ENCODE results near the gene FAM228A. TPM values are rescaled to one million over a fixed set of nuclear protein-coding genes. Genes with fewer than 3 reads are reported as not detected.

FAM228A gene
- polyA plus RNA-seq, 1 of the 3 experiments (the other 2 are of a cell fraction): 0.10 TPM

GRCh38 chr2:24209389-24210105, 34.7 kb downstream of the FAM228A start:
- ChIA-PET CTCF (interaction anchor here (0.8 kb wide), 1 partner anchor 11 kb away, joined by 3 read pairs; no protein-coding TSS in a partner anchor), POLR2A (no interaction called here)
- DNase-seq: no peak
- Histone ChIP-seq H3K9me3 (no peaks in the 10 kb centered on the region), H2AFZ (ENCODE audit: low read depth) (no peak overlapping the region), H3F3A (replicated peaks; ENCODE audit: insufficient read depth) (no peaks in the 10 kb centered on the region), H3K79me2 (ENCODE audit: insufficient read depth) (no peaks in the 10 kb centered on the region), H3K27ac (ENCODE audit: low read depth in 2 of 2, low read length in 1 of 2) (no peak overlapping the region), H4K20me1 (ENCODE audit: insufficient read depth) (no peaks in the 10 kb centered on the region), H3K27me3 (ENCODE audit: insufficient read depth) (no peaks in the 10 kb centered on the region), H3K9me2 (no peaks in the 10 kb centered on the region), H3K4me3 (ENCODE audit: low read depth in 2 of 2, low read length in 1 of 2) (no peak overlapping the region), H3K4me2 (no peak overlapping the region), H3K4me1 (ENCODE audit: control insufficient read depth in 1 of 2, insufficient read depth in 2 of 2, low read depth in 1 of 2, low read length in 1 of 2) (no peaks in the 10 kb centered on the region), H3K9ac (no peak overlapping the region), H3K36me3 (replicated peaks in 1 of 2; ENCODE audit: control insufficient read depth in 1 of 2, insufficient read depth in 2 of 2, low read length in 1 of 2) (peaks cover 12 to 35% of the 10 kb centered on the region in 2 experiments)
- TF ChIP-seq PBX3 (IDR thresholded peaks at IDR 0.05) (no peak), MXI1 (IDR thresholded peaks at IDR 0.05; ENCODE audit: low read depth, low read length) (no peak), RXRA (IDR thresholded peaks at IDR 0.05; ENCODE audit: borderline replicate concordance, low read depth) (no peak), RCOR1 (IDR thresholded peaks at IDR 0.05; ENCODE audit: low read length) (no peak), RFX5 (IDR thresholded peaks at IDR 0.05; ENCODE audit: low read length) (no peak), MAX (IDR thresholded peaks at IDR 0.05; ENCODE audit: low read depth) (no peak), GABPA (IDR thresholded peaks at IDR 0.05; ENCODE audit: low read depth) (no peak), FOXJ3 (CRISPR knock-in tag; IDR thresholded peaks at IDR 0.05) (no peak), IRF3 (IDR thresholded peaks at IDR 0.05; ENCODE audit: low read depth, low read length) (no peak), FOXM1 (IDR thresholded peaks at IDR 0.05; ENCODE audit: low read depth) (no peak), USF1 (IDR thresholded peaks at IDR 0.05; ENCODE audit: borderline replicate concordance, low read depth) (no peak), RAD21 (IDR thresholded peaks at IDR 0.05; ENCODE audit: low read length) (no peak), EZH2phosphoT487 (IDR thresholded peaks at IDR 0.05; ENCODE audit: borderline replicate concordance, low read depth) (no peak), TCF12 (IDR thresholded peaks at IDR 0.05) (no peak), SMC3 (IDR thresholded peaks at IDR 0.05; ENCODE audit: low read depth, low read length) (no peak), EP300 (IDR thresholded peaks at IDR 0.05; ENCODE audit: borderline replicate concordance in 1 of 2, low read depth in 1 of 2, low read length in 1 of 2) (no peak)
- WGBS (ENCODE audit: low lambda C conversion rate): 90% methylated on average over 16 of the region's 17 CpGs

Measured in SK-N-SH (cell line).